ELR (cell line): ENCODE results near the gene TTBK2.

Experiments used
- DNase-seq: peaks from one replicate; pipeline ENCODE4 v3.0.0-alpha.2; 2015; ENCODE audit warnings: low read depth

The TTBK2 gene

GRCh38 chr15:42727750-42728381 is 192.7 kb downstream of the TTBK2 start:
- no peak for DNase-seq

DNA sequence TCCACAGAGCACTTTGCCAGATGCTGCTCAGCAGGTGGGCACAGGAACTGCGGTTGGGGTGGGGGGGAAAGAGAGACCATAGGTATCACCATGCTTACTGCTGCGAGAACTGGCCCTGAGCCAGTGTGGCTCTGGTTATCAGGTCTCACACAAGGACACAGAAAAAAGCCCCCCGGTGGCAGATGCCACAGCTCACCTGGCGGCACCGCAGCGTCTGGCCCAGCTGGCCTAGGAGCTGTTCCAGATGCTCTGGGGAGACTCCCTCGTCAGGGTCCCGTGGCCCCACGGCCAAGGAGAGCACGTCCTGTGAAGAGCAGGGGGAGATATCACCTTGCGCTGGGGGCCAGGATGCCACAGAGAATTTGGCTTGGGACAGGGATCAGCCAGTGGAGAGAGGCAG is 194.5 kb downstream of the TTBK2 start:
- no peak for DNase-seq

- DNase-seq, result no peak
These were observed 195.2 kb downstream of the TTBK2 start for GRCh38 chr15:42725331-42725903.

- DNase-seq, result no peak
These were observed 196.3 kb downstream of the TTBK2 start for GRCh38 chr15:42724276-42724675.

- peak; percentile 7 for DNase-seq
These were observed 197.5 kb downstream of the TTBK2 start for GRCh38 chr15:42723068-42723467.

DNA sequence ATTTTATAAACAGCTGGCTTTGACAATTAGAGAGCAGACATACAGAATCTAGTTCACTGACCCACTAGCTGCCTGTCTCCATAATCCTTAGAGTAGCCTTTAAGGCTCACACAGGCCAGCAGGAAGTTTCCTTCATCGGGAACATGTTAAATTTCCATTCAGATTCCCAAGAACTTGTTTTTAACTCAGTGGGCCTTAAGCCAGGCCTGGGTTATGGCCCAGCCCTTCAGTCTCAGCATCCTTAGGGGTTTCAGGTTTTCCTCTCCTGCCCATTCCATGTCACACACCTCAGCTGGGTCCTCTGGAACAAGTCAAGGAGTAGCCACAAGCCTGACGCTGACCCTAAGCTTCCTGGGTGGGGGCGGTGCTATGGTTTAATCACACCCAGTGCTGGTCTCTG is 198.7 kb downstream of the TTBK2 start:
- no peak for DNase-seq

- no peak for DNase-seq
These were observed 199.6 kb downstream of the TTBK2 start for GRCh38 chr15:42721016-42721415.

DNA sequence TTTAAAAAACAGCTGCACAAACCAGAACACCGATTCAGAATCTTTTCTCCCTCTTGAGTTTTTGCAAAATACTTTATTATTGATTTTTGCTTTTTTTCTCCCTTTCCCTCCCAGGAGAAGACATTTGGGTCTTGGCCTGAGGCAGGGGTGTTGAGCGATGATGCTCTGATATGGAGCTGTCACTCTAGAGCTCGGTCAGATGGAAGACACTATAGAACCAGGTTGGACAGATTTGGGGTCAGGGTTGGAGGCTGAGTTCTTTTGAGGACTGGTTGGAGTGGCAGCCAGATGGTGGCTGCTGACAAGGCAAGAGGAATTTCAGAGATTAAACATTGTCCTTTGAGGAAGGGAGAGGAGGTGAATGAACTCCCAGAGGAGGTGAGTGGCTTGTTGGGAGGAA is 200.5 kb downstream of the TTBK2 start:
- DNase-seq, result no peak

GRCh38 chr15:42719043-42719442 is 201.5 kb downstream of the TTBK2 start:
- DNase-seq, result peak; percentile 11

- DNase-seq, result peak; percentile 14
These were observed 204.0 kb downstream of the TTBK2 start for GRCh38 chr15:42716626-42717025.

- DNase-seq, result no peak
These were observed 204.5 kb downstream of the TTBK2 start for GRCh38 chr15:42716125-42716524.

DNA sequence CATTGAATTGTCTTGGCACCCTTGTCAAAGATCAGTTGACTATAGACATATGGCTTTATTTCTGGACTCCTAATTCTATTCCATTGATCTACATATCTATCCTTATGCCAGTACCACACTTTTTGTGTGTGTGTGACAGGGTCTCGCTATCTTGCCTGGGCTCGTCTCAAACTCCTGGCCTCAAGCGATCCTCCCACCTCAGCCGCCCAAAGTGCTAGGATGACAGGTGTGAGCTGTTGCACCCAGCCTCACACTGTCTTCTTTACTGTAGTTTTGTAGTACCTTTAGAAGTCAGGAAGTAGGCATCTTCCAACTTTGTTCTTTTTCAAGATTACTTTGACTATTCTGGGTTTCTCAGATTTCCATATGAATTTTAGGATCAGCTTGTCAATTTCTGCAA is 208.0 kb downstream of the TTBK2 start:
- no peak for DNase-seq

DNA sequence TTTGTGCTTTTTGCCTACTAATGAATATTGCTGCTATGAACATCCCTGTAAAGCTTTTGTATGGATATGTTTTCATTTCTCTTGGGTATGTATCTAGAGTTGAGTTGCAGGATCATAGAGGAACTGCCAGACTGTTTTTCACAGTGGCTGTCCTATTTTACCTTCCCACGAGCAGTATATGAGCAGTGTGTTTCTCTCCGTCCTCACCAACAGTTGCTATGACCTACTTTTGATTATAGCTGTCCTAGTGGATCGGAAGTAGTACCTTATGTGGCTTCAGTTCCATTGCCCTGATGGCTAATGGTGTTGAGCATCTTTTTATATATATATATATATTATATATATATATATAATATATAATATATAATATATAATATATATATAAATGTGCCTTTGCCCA is 208.8 kb downstream of the TTBK2 start:
- DNase-seq, result no peak

DNA sequence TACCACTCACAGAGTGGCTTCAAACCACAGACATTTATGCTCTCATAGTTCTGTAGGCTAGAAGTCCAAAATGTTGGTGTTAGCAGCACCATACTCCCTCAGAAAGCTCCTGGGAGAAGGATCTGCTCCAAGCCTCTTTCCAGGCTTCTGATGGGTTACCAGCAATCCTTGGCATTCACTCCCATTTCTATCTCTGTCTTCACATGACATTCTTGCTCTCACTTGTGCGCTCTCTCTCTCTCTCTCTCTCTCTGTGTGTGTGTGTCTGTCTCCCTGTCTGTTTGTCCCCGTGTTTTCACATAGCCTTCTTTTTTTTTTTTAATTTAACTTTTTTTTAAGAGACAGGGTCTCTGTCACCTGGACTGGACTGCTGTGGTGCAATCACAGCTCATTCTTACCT is 209.9 kb downstream of the TTBK2 start:
- no peak for DNase-seq

- no peak for DNase-seq
These were observed 212.6 kb downstream of the TTBK2 start for GRCh38 chr15:42707873-42708544.

GRCh38 chr15:42707068-42707467 is 213.5 kb downstream of the TTBK2 start:
- DNase-seq, result no peak

DNA sequence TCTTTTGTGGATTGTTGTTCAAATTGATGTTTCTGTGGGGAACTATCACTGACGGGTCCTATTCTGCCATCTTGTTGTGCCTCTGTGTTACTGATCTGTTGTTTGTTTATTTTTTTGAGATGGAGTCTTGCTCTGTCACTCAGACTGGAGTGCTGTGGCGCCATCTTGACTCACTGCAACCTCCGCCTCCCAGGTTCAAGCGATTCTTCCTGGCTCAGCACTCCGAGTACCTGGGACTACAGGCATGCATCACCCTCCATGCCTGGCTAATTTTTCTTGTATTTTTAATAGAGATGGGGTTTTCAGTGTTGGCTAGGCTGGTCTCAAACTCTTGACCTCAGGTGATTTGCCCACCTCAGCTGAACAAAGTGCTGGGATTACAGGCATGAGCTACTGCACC is 215.2 kb downstream of the TTBK2 start:
- no peak for DNase-seq

- DNase-seq, result peak; percentile 74
These were observed 216.1 kb downstream of the TTBK2 start for GRCh38 chr15:42704492-42704926.

GRCh38 chr15:42696626-42697025 is 224.0 kb downstream of the TTBK2 start:
- DNase-seq, result no peak

- DNase-seq, result no peak
These were observed 225.0 kb downstream of the TTBK2 start for GRCh38 chr15:42695527-42696071.

GRCh38 chr15:42694398-42694797 is 226.2 kb downstream of the TTBK2 start:
- no peak for DNase-seq

DNA sequence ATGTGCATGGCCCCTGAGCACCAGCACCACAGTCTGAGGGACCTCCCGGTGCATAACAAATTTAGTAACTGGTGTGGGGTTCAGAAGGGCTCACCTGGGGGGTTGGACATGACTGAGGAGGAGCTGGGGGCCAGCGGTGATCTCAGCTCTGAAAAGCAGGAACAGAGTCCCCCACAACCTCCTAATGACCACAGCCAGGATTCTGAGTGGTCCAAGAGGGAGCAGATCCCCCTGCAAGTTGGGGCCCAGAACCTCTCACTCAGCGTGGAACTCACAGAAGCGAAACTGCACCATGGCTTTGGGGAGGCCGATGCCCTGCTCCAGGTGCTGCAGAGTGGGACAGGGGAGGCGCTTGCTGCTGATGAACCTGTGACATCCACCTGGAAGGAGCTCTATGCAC is 226.6 kb downstream of the TTBK2 start:
- DNase-seq, result no peak

DNA sequence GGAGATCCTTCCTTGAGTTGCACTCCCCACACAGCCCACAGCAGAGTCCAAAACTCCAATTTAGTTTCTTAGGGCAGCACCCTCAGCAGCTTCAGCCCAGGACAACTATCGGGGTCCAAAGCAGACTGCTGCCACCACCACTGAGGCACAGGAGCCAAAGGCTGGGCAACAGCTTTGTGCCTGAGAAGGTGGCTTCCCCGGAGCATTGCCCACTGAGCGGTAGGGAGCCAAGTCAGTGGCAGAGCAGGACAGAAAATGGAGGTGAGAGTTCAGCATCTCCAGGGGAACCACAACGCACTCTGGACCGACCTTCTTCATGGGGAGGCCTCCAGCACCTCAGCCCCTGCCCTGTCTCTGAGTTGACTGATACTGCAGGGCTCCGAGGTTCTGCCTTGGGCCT is 227.1 kb downstream of the TTBK2 start:
- DNase-seq, result no peak
